Measurements from ENCODE around the gene DCPS.
"Not testable (repeated sequence)": the region's sequence is repeated elsewhere in the genome, so short reads cannot be mapped to it uniquely, and the experiment has no call there.

The DCPS gene

DNA sequence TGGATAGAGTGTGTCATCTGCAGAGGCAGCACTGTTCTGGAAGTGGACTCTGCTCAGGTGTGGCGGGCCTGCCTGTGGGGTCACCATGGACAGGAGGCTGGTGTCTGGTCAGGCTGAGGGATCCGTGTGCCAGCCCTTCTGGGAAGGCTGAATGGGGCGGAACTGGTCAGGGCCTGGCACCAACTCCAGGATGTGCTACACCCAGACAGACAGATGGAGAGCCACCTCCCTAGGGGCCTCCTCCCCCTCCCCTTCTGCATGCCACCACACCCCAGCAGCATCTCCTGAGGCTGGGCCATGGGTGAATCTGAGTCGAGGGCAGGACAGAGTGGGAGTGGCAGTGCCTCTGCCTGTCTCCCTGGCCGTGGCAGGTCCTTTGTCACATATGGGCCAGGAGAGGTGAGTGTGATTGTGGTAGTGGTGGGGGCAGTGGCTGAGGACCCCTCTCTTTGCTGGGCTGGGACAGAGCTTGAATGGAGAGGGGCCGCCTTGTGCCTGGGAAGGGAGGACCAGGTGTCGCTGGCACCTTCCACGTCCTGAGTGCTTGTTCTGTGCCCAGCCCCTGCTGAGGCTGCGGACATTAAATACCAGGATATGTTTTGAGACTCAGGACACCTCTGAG is 80.7 kb downstream of the DCPS start:
- DNase-seq (ENCODE audit: low spot score) = no peak

DNA sequence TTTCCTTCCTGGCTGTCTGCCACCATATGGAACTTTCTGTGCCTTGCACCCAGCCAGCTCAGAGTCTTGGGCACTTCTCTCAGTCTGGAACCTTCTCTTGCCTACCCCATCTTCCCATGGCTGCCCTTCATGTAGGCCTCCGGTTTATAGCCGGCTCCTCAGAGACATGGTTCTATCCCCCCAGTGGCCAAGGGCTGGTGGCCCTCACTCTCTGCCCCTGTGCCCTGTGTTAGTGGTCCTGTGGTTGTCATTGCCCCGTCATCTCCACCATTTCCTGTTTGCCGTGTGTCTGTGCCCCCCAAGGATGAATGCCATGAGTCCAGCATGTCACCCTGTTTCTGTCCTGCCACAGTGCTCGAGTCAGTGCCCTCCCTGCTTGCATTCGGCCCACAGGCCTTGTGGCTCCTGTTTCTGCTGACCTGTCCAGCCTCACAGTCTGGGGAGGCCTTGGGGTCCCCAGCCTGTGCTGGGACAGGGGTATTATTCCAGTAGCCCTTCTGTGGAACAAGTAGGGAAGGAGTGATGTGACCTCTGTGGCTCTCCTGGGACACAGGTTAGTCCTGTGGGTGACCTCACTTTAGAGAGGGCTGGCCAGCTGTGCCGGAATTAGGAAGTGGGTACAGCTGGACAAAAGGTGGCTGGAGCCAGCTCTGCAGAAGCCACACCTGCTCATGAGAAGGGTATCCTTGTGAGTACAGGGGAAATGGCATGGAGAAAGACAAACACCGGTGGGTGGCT is 82.3 kb downstream of the DCPS start:
- DNase-seq (ENCODE audit: low spot score) = no peak

GRCh38 chr11:126386729-126387071 is 82.8 kb downstream of the DCPS start:
- not testable (repeated sequence) for DNase-seq (ENCODE audit: low spot score)

GRCh38 chr11:126387857-126388256 is 84.0 kb downstream of the DCPS start:
- no peak for DNase-seq (ENCODE audit: low spot score)

GRCh38 chr11:126390272-126390867 is 86.5 kb downstream of the DCPS start:
- DNase-seq (ENCODE audit: low spot score) = no peak

GRCh38 chr11:126391286-126391954 is 87.6 kb downstream of the DCPS start:
- no peak for DNase-seq (ENCODE audit: low spot score)

GRCh38 chr11:126391970-126392632 is 88.2 kb downstream of the DCPS start:
- DNase-seq (ENCODE audit: low spot score) = peak; percentile 16

- no peak for DNase-seq (ENCODE audit: low spot score)
Measured at GRCh38 chr11:126392633-126393013, 88.8 kb downstream of the DCPS start.

DNA sequence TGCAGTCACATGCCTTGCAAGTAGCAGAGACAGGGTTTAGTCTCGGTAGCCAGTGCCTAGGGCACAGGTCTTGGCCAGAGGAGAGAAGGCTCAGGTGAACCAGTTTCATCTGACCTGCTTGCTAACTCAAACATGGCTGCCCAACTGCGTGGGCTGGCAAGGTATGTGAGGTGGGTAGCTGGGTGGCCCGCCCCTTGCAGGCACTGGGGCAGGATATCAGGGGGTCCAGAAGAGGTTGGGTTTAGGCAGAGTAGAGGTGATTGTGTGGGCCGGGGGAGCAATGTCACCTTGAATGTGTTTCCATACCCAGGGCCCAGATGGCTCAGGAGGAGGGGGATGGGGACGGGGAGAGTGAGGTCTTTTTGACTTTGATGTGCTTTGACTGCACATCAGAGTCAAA is 89.3 kb downstream of the DCPS start:
- no peak for DNase-seq (ENCODE audit: low spot score)

GRCh38 chr11:126394036-126394435 is 90.2 kb downstream of the DCPS start:
- no peak for DNase-seq (ENCODE audit: low spot score)

GRCh38 chr11:126394634-126395072 is 90.8 kb downstream of the DCPS start:
- not testable (repeated sequence) for DNase-seq (ENCODE audit: low spot score)
